Measurements from ENCODE around the gene IPPK.

The IPPK gene

DNA sequence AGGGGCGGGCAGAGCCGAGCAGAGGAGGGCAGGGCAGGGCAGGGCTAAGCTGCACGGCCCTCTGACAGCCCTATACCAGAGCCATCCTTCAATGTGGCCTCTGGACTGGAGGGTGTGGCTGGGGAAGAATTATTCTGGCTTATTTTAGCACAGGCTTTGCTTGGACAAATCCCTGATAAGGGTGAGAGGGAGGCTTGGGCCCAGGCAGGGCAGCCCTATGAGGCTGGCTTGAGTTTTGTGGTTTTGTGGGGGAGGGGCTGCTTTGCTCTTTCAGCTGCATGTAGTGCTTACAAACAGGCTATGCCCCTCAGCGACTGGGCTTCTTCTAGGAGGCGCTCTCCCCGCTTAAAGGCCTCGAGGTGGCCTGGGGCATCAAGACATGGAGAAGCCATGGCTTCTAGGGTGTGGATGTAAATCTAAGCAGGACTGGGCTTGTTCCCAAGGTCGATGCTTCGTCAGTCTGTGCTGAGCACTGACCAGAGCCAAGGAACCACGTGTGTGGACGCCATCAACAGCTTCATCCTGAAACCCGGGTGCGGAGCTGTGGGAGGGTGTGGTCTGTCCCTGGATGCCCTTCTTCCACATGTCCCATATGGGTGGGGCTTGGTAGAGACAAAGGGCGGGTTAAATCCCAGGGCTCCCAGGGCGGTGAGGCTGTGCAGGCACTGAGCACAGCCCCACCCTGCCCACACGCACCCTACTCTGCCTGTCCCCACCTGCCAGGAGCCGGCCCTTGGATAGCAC is 45.7 kb upstream of the IPPK start:
- Histone ChIP-seq H4K20me1 (ENCODE audit: insufficient read depth, low read length) (no peaks in the 10 kb centered on the region), H3K27me3 (ENCODE audit: insufficient read depth, low read length) (no peaks in the 10 kb centered on the region), H3K36me3 (ENCODE audit: insufficient read depth, low read length) (peaks cover 95% of the 10 kb centered on the region), H3K4me2 (ENCODE audit: low read length) (no peak overlapping the region), H3K4me3 (ENCODE audit: low read depth, low read length, poor library complexity, severe bottlenecking) (no peak overlapping the region), H3K9me2 (ENCODE audit: low read depth, low read length) (no peaks in the 10 kb centered on the region), H3K79me2 (ENCODE audit: insufficient read depth, low read length) (no peaks in the 10 kb centered on the region), H3K4me1 (ENCODE audit: insufficient read depth, low read length, severe bottlenecking) (peaks cover 42% of the 10 kb centered on the region), H3F3A (ENCODE audit: insufficient read depth, low read length) (no peaks in the 10 kb centered on the region), H3K9me3 (ENCODE audit: low read length) (no peaks in the 10 kb centered on the region), H3K27ac (ENCODE audit: low read depth, low read length, poor library complexity, severe bottlenecking) (no peak overlapping the region), H3K9ac (ENCODE audit: low read length) (no peak overlapping the region), H2AFZ (ENCODE audit: low read length) (no peak overlapping the region)
- TF ChIP-seq, protein P1, sequence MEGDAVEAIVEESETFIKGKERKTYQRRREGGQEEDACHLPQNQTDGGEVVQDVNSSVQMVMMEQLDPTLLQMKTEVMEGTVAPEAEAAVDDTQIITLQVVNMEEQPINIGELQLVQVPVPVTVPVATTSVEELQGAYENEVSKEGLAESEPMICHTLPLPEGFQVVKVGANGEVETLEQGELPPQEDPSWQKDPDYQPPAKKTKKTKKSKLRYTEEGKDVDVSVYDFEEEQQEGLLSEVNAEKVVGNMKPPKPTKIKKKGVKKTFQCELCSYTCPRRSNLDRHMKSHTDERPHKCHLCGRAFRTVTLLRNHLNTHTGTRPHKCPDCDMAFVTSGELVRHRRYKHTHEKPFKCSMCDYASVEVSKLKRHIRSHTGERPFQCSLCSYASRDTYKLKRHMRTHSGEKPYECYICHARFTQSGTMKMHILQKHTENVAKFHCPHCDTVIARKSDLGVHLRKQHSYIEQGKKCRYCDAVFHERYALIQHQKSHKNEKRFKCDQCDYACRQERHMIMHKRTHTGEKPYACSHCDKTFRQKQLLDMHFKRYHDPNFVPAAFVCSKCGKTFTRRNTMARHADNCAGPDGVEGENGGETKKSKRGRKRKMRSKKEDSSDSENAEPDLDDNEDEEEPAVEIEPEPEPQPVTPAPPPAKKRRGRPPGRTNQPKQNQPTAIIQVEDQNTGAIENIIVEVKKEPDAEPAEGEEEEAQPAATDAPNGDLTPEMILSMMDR (IDR thresholded peaks at IDR 0.05; ENCODE audit: low read length): no peak
- no peak for TF ChIP-seq EZH2 (IDR thresholded peaks at IDR 0.05; ENCODE audit: borderline replicate concordance, low read length)

DNA sequence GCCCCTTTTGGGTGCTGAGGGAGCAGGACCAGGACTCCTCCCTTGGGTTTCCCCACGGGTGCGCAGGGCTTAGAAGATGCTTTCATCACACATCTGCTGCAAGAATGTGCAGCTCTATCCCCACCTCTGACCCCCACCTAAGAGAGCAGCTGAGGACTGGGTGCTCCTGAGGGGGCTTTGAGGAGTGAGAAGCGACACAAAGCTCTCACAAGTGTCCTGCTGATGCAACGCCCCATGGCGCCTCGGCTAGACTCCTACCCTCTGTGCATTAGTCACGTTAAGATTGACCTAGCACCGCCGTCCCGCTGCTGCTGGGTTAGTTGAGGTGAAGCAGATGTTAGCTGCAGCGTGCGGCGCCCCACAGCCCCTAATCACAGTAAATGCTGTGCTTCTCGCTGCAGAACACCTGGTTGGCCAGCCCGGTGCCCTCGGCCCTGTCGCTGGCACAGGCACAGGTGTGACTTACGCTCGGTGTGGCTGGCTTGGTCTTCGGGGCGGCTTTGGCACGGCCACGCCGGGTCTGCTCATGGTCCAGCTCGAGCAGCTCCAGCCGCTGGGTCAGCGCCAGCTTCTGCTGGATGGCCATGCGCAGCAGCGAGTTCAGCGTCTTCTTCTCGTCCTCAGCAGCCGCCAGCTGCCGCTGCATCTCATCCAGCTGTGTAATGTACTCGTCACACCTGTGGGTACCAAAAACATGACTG is 45.0 kb upstream of the IPPK start:
- H3F3A ChIP-seq (ENCODE audit: insufficient read depth, low read length): no peaks in the 10 kb centered on the region
- no peaks in the 10 kb centered on the region for H3K27me3 ChIP-seq (ENCODE audit: insufficient read depth, low read length)
- H3K9ac ChIP-seq (ENCODE audit: low read length): no peak overlapping the region
- TF ChIP-seq, protein P1 (IDR thresholded peaks at IDR 0.05; ENCODE audit: low read length): no peak
- TF ChIP-seq EZH2 (IDR thresholded peaks at IDR 0.05; ENCODE audit: borderline replicate concordance, low read length): no peak
- no peaks in the 10 kb centered on the region for H3K9me2 ChIP-seq (ENCODE audit: low read depth, low read length)
- H3K4me1 ChIP-seq (ENCODE audit: insufficient read depth, low read length, severe bottlenecking): peaks cover 34% of the 10 kb centered on the region
- no peak overlapping the region for H3K4me3 ChIP-seq (ENCODE audit: low read depth, low read length, poor library complexity, severe bottlenecking)
- no peaks in the 10 kb centered on the region for H4K20me1 ChIP-seq (ENCODE audit: insufficient read depth, low read length)
- peaks cover 95% of the 10 kb centered on the region for H3K36me3 ChIP-seq (ENCODE audit: insufficient read depth, low read length)
- H3K4me2 ChIP-seq (ENCODE audit: low read length): no peak overlapping the region
- no peak overlapping the region for H3K27ac ChIP-seq (ENCODE audit: low read depth, low read length, poor library complexity, severe bottlenecking)
- H2AFZ ChIP-seq (ENCODE audit: low read length): no peak overlapping the region
- H3K9me3 ChIP-seq (ENCODE audit: low read length): no peaks in the 10 kb centered on the region
- H3K79me2 ChIP-seq (ENCODE audit: insufficient read depth, low read length): no peaks in the 10 kb centered on the region

DNA sequence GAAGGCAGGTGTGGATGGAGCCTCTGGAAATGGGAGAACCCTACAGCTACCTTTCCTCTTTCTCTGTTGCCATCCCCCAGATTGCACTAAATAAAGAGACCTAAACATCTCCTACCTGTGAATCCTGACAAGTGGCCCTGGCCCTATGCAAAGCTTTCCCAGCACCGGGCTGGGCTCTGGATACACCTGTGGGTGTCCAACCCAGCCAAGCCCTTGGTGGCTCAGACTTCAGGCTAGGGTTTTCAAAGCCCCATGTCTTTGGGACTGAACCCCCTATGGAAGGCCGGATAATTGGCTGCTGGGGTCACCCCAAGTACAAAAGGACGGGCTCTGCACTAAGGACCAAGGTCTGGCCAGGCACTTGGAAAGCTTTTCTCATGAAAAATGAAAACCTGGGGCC is 44.1 kb upstream of the IPPK start:
- H3K9me3 ChIP-seq (ENCODE audit: low read length): no peaks in the 10 kb centered on the region
- H3K79me2 ChIP-seq (ENCODE audit: insufficient read depth, low read length): no peaks in the 10 kb centered on the region
- no peak overlapping the region for H3K27ac ChIP-seq (ENCODE audit: low read depth, low read length, poor library complexity, severe bottlenecking)
- H3K9ac ChIP-seq (ENCODE audit: low read length): no peak overlapping the region
- no peak overlapping the region for H3K4me2 ChIP-seq (ENCODE audit: low read length)
- no peaks in the 10 kb centered on the region for H3F3A ChIP-seq (ENCODE audit: insufficient read depth, low read length)
- H2AFZ ChIP-seq (ENCODE audit: low read length): no peak overlapping the region
- peaks cover 26% of the 10 kb centered on the region for H3K4me1 ChIP-seq (ENCODE audit: insufficient read depth, low read length, severe bottlenecking)
- TF ChIP-seq, protein P1 (IDR thresholded peaks at IDR 0.05; ENCODE audit: low read length): no peak
- TF ChIP-seq EZH2 (IDR thresholded peaks at IDR 0.05; ENCODE audit: borderline replicate concordance, low read length): no peak
- H3K4me3 ChIP-seq (ENCODE audit: low read depth, low read length, poor library complexity, severe bottlenecking): no peak overlapping the region
- H4K20me1 ChIP-seq (ENCODE audit: insufficient read depth, low read length): no peaks in the 10 kb centered on the region
- H3K36me3 ChIP-seq (ENCODE audit: insufficient read depth, low read length): peaks cover 94% of the 10 kb centered on the region
- no peaks in the 10 kb centered on the region for H3K27me3 ChIP-seq (ENCODE audit: insufficient read depth, low read length)
- no peaks in the 10 kb centered on the region for H3K9me2 ChIP-seq (ENCODE audit: low read depth, low read length)
